ENCODE measurements around the gene ZBTB20.

DNA sequence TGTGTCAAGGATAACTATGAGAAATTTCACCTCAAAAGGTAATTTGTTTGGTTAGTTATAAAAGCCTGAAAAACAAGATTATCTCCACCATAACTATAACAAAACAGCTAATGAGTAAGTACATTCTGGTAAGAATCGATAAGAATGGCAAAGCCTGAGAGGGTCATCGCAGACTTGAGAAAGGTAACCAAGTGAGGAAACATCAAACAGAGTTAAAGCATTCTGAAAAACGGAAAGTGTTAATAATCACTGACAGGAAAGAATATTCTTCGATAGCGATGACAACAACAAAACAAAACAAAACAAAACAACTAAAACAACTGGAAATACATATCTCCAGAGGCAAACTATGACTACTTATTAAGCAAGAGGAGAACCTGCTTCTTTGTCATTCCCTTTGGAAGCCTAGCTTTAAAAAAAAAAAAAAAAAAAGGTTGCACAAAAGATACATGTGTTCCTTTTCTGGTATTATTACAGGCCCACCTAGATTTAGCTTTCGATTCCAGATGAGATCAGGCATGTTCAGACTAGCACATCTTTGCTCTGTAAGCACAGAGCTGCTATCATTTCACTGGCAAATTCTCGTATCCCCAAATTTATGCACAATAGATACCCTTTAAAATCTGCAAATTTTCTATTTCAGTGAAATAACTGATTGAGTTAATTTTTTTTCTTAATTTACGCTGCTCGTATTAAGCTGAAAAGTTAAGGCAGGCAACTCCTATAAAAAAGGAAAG is 697.6 kb downstream of the ZBTB20 start:
- TF ChIP-seq, protein P1, sequence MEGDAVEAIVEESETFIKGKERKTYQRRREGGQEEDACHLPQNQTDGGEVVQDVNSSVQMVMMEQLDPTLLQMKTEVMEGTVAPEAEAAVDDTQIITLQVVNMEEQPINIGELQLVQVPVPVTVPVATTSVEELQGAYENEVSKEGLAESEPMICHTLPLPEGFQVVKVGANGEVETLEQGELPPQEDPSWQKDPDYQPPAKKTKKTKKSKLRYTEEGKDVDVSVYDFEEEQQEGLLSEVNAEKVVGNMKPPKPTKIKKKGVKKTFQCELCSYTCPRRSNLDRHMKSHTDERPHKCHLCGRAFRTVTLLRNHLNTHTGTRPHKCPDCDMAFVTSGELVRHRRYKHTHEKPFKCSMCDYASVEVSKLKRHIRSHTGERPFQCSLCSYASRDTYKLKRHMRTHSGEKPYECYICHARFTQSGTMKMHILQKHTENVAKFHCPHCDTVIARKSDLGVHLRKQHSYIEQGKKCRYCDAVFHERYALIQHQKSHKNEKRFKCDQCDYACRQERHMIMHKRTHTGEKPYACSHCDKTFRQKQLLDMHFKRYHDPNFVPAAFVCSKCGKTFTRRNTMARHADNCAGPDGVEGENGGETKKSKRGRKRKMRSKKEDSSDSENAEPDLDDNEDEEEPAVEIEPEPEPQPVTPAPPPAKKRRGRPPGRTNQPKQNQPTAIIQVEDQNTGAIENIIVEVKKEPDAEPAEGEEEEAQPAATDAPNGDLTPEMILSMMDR (IDR thresholded peaks at IDR 0.05; ENCODE audit: insufficient read depth, low read length), result no peak
- TF ChIP-seq GABPA (IDR thresholded peaks at IDR 0.05; ENCODE audit: low read depth) (no peak), POLR2AphosphoS5 (IDR thresholded peaks at IDR 0.05; ENCODE audit: low read depth) (no peak), REST (IDR thresholded peaks at IDR 0.05; ENCODE audit: insufficient replicate concordance, low read depth) (no peak), SPI1 (IDR thresholded peaks at IDR 0.05; ENCODE audit: borderline replicate concordance, low read depth) (no peak)
